ENCODE measurements around the gene ATXN10. TPM values are rescaled to one million over a fixed set of nuclear protein-coding genes. Genes with fewer than 3 reads are reported as not detected.

ATXN10 gene
- total and polyA plus RNA-seq, 3 donors from 2014 or later: 171 to 204 (median 176) TPM

- no peak overlapping the region for H3K4me3 ChIP-seq
- H3K36me3 ChIP-seq (ENCODE audit: low read depth, missing control alignments): no peaks in the 10 kb centered on the region
- intact Hi-C loops (cut with DNase I; ENCODE audit: low total_unique reads): no loop called here
- no peak overlapping the region for H3K27ac ChIP-seq
- no peak for DNase-seq
- WGBS, 2 donors: 82 to 90% methylated on average over 12 to 27 of the region's 27 CpGs
- H3K4me1 ChIP-seq: peaks cover 8% of the 10 kb centered on the region
- TF ChIP-seq, protein P1, sequence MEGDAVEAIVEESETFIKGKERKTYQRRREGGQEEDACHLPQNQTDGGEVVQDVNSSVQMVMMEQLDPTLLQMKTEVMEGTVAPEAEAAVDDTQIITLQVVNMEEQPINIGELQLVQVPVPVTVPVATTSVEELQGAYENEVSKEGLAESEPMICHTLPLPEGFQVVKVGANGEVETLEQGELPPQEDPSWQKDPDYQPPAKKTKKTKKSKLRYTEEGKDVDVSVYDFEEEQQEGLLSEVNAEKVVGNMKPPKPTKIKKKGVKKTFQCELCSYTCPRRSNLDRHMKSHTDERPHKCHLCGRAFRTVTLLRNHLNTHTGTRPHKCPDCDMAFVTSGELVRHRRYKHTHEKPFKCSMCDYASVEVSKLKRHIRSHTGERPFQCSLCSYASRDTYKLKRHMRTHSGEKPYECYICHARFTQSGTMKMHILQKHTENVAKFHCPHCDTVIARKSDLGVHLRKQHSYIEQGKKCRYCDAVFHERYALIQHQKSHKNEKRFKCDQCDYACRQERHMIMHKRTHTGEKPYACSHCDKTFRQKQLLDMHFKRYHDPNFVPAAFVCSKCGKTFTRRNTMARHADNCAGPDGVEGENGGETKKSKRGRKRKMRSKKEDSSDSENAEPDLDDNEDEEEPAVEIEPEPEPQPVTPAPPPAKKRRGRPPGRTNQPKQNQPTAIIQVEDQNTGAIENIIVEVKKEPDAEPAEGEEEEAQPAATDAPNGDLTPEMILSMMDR (IDR thresholded peaks at IDR 0.05): no peak
- TF ChIP-seq POLR2A (IDR thresholded peaks at IDR 0.05): no peak
- H3K9me3 ChIP-seq: no peaks in the 10 kb centered on the region
- no peaks in the 10 kb centered on the region for H3K27me3 ChIP-seq
Observed at GRCh38 chr22:45884201-45885062, 212.8 kb downstream of the ATXN10 start.

DNA sequence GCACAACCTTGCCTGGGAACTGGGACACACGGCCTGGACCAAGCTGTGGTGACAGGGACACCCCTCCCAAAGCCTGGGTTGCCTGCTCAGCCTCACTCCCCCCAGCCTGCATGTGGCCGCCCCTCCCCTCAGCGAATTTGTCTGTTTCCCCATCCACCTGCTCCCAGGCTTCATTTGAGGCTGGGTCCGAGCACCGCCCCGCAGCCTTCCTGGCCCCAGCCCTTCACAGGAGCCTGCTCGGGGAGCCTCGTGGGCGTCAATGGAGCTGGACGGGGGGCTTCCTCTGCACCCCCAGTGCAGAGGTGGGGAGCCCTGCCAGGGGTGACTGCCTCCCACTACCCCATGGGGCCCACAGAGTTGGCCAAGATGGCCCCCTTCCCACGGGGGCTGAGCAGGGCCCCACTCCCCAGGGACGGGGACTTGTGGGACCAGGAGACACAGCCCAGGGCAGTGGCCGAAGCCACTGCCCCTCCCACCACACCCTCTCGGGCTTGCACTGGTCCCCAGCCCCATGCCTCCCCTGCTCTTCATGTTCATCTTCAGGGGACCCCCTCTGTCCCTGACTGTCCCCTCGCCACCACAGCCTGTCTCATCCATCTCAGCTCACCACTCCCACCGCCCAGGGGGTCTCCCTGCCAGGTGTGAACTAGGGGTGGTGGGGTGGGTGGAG is 213.7 kb downstream of the ATXN10 start:
- no peak for DNase-seq
- 93% methylated on average over 14 of the region's 16 CpGs for WGBS, 2 donors
- H3K27ac ChIP-seq: no peak overlapping the region
- no peak overlapping the region for H3K4me3 ChIP-seq
- no peaks in the 10 kb centered on the region for H3K27me3 ChIP-seq
- intact Hi-C loops (cut with DNase I; ENCODE audit: low total_unique reads): no loop called here
- no peaks in the 10 kb centered on the region for H3K9me3 ChIP-seq
- H3K4me1 ChIP-seq: peaks cover 2% of the 10 kb centered on the region
- TF ChIP-seq POLR2A (IDR thresholded peaks at IDR 0.05): no peak
- TF ChIP-seq, protein P1 (IDR thresholded peaks at IDR 0.05): no peak
- no peaks in the 10 kb centered on the region for H3K36me3 ChIP-seq (ENCODE audit: low read depth, missing control alignments)

GRCh38 chr22:45885941-45886395 is 214.3 kb downstream of the ATXN10 start:
- no peak for TF ChIP-seq POLR2A (IDR thresholded peaks at IDR 0.05)
- TF ChIP-seq, protein P1 (IDR thresholded peaks at IDR 0.05): no peak
- intact Hi-C loops (cut with DNase I; ENCODE audit: low total_unique reads): no loop called here
- no peak overlapping the region for H3K27ac ChIP-seq
- H3K4me1 ChIP-seq: no peaks in the 10 kb centered on the region
- no peaks in the 10 kb centered on the region for H3K36me3 ChIP-seq (ENCODE audit: low read depth, missing control alignments)
- H3K9me3 ChIP-seq: no peaks in the 10 kb centered on the region
- DNase-seq: no peak
- H3K4me3 ChIP-seq: no peak overlapping the region
- H3K27me3 ChIP-seq: no peaks in the 10 kb centered on the region
- 93% methylated on average over 21 of the region's 21 CpGs; no CpG with 5 or more reads in 1 of the 2 donors for WGBS, 2 donors

GRCh38 chr22:45886540-45886939 is 214.9 kb downstream of the ATXN10 start:
- DNase-seq: no peak
- Histone ChIP-seq H3K4me1 (no peaks in the 10 kb centered on the region), H3K36me3 (ENCODE audit: low read depth, missing control alignments) (no peaks in the 10 kb centered on the region), H3K9me3 (no peaks in the 10 kb centered on the region), H3K27me3 (no peaks in the 10 kb centered on the region), H3K27ac (no peak overlapping the region), H3K4me3 (no peak overlapping the region)
- 90 to 94% methylated on average over 7 of the region's 7 CpGs for whole genome bisulfite sequencing, 2 donors
- TF ChIP-seq POLR2A (IDR thresholded peaks at IDR 0.05): no peak
- TF ChIP-seq, protein P1 (IDR thresholded peaks at IDR 0.05): no peak
- intact Hi-C loops (cut with DNase I; ENCODE audit: low total_unique reads): no loop called here
